HepG2 (cell line): Measurements from ENCODE around the gene ACAP3. TPM values are rescaled to one million over a fixed set of nuclear protein-coding genes. Genes with fewer than 3 reads are reported as not detected.
A peak's percentile ranks its signal among the peaks of the same experiment; 100 is the strongest.

Source experiments
- ARNT2 ChIP-seq: sonication (generic); formaldehyde crosslinking; IDR thresholded peaks from 2 replicates; pipeline ENCODE4 v1.8.0; 2022; ENCODE audit warnings: mild to moderate bottlenecking, low read depth, missing genetic modification reagents, moderate library complexity
- CBX2 ChIP-seq, 2 experiments: fragments of 200-600 bp in 1 of 2; sonication (generic); formaldehyde crosslinking in 1 of 2; IDR thresholded peaks; 2 replicates each; pipeline versions ENCODE4 v1.7.0 to v1.8.1; 2018 to 2022; ENCODE audit warnings: low read depth in 2 of 2, low read length in 1 of 2, mild to moderate bottlenecking in 1 of 2, missing genetic modification reagents in 1 of 2
- MAFG ChIP-seq: sonication (generic); formaldehyde crosslinking; IDR thresholded peaks from 2 replicates; pipeline ENCODE4 v1.5.1; 2020; ENCODE audit warnings: mild to moderate bottlenecking, missing genetic modification reagents
- MBD4 ChIP-seq: IDR thresholded peaks from 2 replicates; pipeline ENCODE4 v1.6.1; 2012; ENCODE audit warnings: low read length, inconsistent platforms, borderline replicate concordance
- MLLT10 ChIP-seq: sonication (generic); formaldehyde crosslinking; IDR thresholded peaks from 2 replicates; pipeline ENCODE4 v1.4.0; 2020; ENCODE audit warnings: missing genetic modification reagents
- POLR2G ChIP-seq: fragments of 200-400 bp; formaldehyde crosslinking; IDR thresholded peaks from 2 replicates; pipeline ENCODE4 v1.6.1; 2018; ENCODE audit warnings: mild to moderate bottlenecking, low read depth, low read length, moderate library complexity
- PPARG ChIP-seq: conservative IDR thresholded peaks from 2 replicates; pipeline ENCODE4 v1.6.1; 2016; ENCODE audit warnings: missing biosample characterization, missing genetic modification reagents
- RFX3 ChIP-seq: IDR thresholded peaks from 2 replicates; pipeline ENCODE4 v1.6.1; 2016; ENCODE audit warnings: missing biosample characterization, missing genetic modification reagents
- SPEN ChIP-seq: sonication (generic); formaldehyde crosslinking; IDR thresholded peaks from 2 replicates; pipeline ENCODE4 v1.5.1; 2020; ENCODE audit warnings: low read depth, mild to moderate bottlenecking, missing genetic modification reagents
- SRF ChIP-seq: IDR thresholded peaks from 2 replicates; pipeline ENCODE4 v1.6.1; 2011; ENCODE audit warnings: mild to moderate bottlenecking, low read depth, low read length, moderate library complexity
- TOE1 ChIP-seq: sonication (generic); formaldehyde crosslinking; IDR thresholded peaks from 2 replicates; pipeline ENCODE4 v1.4.0; 2020; ENCODE audit warnings: mild to moderate bottlenecking, missing genetic modification reagents
- ZNF331 ChIP-seq: sonication (generic); formaldehyde crosslinking; IDR thresholded peaks from 2 replicates; pipeline ENCODE4 v1.4.0; 2020; ENCODE audit warnings: missing genetic modification reagents
- ZNF335 ChIP-seq: sonication (generic); formaldehyde crosslinking; IDR thresholded peaks from 2 replicates; pipeline ENCODE4 v1.4.0; 2020; ENCODE audit warnings: missing genetic modification reagents
- ZNF605 ChIP-seq: sonication (generic); formaldehyde crosslinking; IDR thresholded peaks from 2 replicates; pipeline ENCODE4 v1.8.0; 2022; ENCODE audit warnings: mild to moderate bottlenecking, missing genetic modification reagents
- ZNF766 ChIP-seq: sonication (generic); formaldehyde crosslinking; IDR thresholded peaks from 2 replicates; pipeline ENCODE4 v1.5.0; 2020; ENCODE audit warnings: missing genetic modification reagents, borderline replicate concordance
- ZSCAN9 ChIP-seq: IDR thresholded peaks from 2 replicates; pipeline ENCODE4 v1.6.1; 2016; ENCODE audit warnings: borderline replicate concordance
- ZZZ3 ChIP-seq: sonication (generic); formaldehyde crosslinking; IDR thresholded peaks from 2 replicates; pipeline ENCODE4 v1.4.0; 2020; ENCODE audit warnings: missing genetic modification reagents, mild to moderate bottlenecking, borderline replicate concordance
- polyA plus RNA-seq, 8 experiments: library from polyadenylated mRNA; depleted of rRNA in 3 of 8; stranded (reverse) in 7 of 8; unstranded in 1 of 8; fragments of >200 nt; fragmentation: Illumina TruSeq in 4 of 8; extraction: Trizol in 4 of 8; gene quantifications; 2 replicates each; pipeline versions ENCODE4 v1.2.1 to v1.2.3, GENCODE V29; 2011 to 2016; ENCODE audit warnings: low read depth in 4 of 8, missing spikeins in 1 of 8, mixed read lengths in 1 of 8; ENCODE audit not compliant: insufficient read depth in 1 of 8
- total RNA-seq, 5 experiments: library from RNA; depleted of rRNA; stranded (reverse); fragments of >200 nt; fragmentation: Illumina TruSeq; extraction: Trizol; gene quantifications; 2 replicates each; pipeline ENCODE4 v1.2.3, GENCODE V29; 2016; ENCODE audit warnings: low read depth in 1 of 5
- TF ChIP-seq, protein P1 (sequence below), 2 experiments: fragments of 450-650 bp in 1 of 2; sonication (generic) in 1 of 2; formaldehyde crosslinking; IDR thresholded peaks; 2 replicates each; pipeline versions ENCODE4 v1.5.0 to v1.8.0; 2020 to 2022; ENCODE audit warnings: mild to moderate bottlenecking in 1 of 2, missing genetic modification reagents in 1 of 2
- TF ChIP-seq, protein P2 (sequence below): sonication (generic); formaldehyde crosslinking; IDR thresholded peaks from 2 replicates; pipeline ENCODE4 v1.5.0; 2020; ENCODE audit warnings: mild to moderate bottlenecking, low read depth, missing genetic modification reagents, borderline replicate concordance
- TF ChIP-seq, protein P3 (sequence below): sonication (generic); formaldehyde crosslinking; IDR thresholded peaks from 2 replicates; pipeline ENCODE4 v1.4.0; 2020; ENCODE audit warnings: mild to moderate bottlenecking, missing genetic modification reagents, borderline replicate concordance
- TF ChIP-seq, protein P4 (sequence below): sonication (generic); formaldehyde crosslinking; IDR thresholded peaks from 2 replicates; pipeline ENCODE4 v1.4.0; 2020; ENCODE audit warnings: missing genetic modification reagents
- TF ChIP-seq, protein P5 (sequence below): sonication (generic); formaldehyde crosslinking; IDR thresholded peaks from 2 replicates; pipeline ENCODE4 v1.8.1; 2023; ENCODE audit warnings: mild to moderate bottlenecking, moderate library complexity, missing genetic modification reagents

The ACAP3 gene
- total and polyA plus RNA-seq, 2 of the 13 experiments (the other 11 are each of a cell fraction or from before 2014, with no cell fraction given), result 29.4 to 50.8 TPM

DNA sequence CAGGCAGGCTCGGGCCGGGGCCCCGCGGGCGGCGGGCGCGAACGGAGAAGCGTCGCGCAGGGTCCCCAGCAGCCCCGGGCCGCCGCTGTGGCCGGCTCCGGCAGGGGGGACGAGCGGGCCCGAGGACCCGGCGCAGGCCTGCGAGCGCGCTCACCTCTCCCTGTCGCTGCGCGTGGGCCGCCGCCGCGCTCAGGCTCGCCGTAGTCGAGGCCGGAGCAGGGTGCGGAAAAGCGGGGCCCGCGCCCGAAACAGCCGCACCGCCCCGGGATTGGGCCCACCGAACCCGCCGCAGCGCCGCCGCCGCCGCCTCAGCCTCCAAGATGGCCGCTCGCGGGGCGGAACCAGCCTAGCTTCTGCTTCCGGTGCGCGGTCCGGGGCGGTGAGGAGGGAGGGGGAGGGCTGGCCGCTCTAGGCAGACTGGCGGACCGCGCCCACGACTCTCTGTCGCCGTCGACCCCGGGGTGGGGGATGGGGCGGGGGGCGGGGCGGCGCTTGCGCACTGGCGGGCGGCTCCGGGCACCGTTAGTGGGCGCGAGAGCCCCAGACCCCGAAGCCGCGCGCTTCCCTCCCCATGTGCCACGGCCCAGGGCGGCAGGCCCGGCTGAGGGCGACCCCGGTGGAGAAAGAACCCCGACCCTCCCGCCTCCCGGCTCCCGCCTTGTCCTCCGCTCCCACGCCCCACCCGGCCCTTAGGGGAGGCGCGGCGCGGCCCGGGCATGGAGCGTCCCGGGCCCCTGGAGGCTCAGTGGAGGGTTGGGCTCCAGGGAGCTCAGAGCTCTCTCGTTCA is 34.0 kb downstream of the ACAP3 start, which contains the start of gene UBE2J2 (continued):
- TF ChIP-seq ZNF605 (CRISPR knock-in tag), result no peak
- peak; percentile 77 for TF ChIP-seq POLR2G
- TF ChIP-seq ZNF335 (CRISPR knock-in tag), result no peak
- no peak for TF ChIP-seq MAFG (CRISPR knock-in tag)
- TF ChIP-seq, protein P1, sequence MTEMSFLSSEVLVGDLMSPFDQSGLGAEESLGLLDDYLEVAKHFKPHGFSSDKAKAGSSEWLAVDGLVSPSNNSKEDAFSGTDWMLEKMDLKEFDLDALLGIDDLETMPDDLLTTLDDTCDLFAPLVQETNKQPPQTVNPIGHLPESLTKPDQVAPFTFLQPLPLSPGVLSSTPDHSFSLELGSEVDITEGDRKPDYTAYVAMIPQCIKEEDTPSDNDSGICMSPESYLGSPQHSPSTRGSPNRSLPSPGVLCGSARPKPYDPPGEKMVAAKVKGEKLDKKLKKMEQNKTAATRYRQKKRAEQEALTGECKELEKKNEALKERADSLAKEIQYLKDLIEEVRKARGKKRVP (CRISPR knock-in tag; IDR thresholded peaks at IDR 0.05), result no peak
- TF ChIP-seq, protein P2, sequence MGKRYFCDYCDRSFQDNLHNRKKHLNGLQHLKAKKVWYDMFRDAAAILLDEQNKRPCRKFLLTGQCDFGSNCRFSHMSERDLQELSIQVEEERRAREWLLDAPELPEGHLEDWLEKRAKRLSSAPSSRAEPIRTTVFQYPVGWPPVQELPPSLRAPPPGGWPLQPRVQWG (CRISPR knock-in tag), result no peak
- TF ChIP-seq, protein P3, sequence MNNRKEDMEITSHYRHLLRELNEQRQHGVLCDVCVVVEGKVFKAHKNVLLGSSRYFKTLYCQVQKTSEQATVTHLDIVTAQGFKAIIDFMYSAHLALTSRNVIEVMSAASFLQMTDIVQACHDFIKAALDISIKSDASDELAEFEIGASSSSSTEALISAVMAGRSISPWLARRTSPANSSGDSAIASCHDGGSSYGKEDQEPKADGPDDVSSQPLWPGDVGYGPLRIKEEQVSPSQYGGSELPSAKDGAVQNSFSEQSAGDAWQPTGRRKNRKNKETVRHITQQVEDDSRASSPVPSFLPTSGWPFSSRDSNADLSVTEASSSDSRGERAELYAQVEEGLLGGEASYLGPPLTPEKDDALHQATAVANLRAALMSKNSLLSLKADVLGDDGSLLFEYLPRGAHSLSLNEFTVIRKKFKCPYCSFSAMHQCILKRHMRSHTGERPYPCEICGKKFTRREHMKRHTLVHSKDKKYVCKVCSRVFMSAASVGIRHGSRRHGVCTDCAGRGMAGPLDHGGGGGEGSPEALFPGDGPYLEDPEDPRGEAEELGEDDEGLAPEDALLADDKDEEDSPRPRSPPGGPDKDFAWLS (CRISPR knock-in tag), result 0 out of 2 replicates have a peak, but pooled peaks have one; percentile 52
- peak; percentile 54 for TF ChIP-seq ARNT2 (CRISPR knock-in tag)
- peak; percentile 42; the same call in 1 of the 2 replicates for TF ChIP-seq ZNF331
- no peak for TF ChIP-seq TOE1 (CRISPR knock-in tag)
- no peak for TF ChIP-seq RFX3 (CRISPR knock-in tag)
- TF ChIP-seq, protein P4, sequence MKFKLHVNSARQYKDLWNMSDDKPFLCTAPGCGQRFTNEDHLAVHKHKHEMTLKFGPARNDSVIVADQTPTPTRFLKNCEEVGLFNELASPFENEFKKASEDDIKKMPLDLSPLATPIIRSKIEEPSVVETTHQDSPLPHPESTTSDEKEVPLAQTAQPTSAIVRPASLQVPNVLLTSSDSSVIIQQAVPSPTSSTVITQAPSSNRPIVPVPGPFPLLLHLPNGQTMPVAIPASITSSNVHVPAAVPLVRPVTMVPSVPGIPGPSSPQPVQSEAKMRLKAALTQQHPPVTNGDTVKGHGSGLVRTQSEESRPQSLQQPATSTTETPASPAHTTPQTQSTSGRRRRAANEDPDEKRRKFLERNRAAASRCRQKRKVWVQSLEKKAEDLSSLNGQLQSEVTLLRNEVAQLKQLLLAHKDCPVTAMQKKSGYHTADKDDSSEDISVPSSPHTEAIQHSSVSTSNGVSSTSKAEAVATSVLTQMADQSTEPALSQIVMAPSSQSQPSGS, result no peak
- TF ChIP-seq ZZZ3 (CRISPR knock-in tag), result no peak
- no peak for TF ChIP-seq ZSCAN9
- TF ChIP-seq CBX2 (IDR thresholded peaks at IDR 0.05; ENCODE audit: low read depth, low read length), result no peak
- TF ChIP-seq CBX2 (CRISPR knock-in tag; IDR thresholded peaks at IDR 0.05; ENCODE audit: low read depth), result no peak
- TF ChIP-seq, protein P5, sequence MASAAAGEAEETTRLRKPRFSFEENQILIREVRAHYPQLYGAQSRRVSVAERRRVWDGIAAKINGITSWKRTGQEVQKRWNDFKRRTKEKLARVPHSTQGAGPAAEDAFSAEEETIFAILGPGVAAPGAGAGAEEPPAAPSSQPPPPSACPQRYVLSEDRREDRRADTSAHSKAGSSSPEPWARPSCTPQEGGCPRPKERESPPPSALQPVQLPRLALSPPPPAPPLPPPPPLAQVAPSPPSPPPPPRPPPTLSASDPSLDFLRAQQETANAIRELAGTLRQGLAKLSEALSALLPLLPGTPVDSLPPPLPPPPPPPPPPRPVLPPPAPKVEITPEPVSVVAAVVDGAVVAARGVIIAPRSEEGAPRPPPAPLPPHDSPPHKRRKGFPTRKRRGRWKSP (CRISPR knock-in tag), result 0 out of 2 replicates have a peak, but pooled peaks have one; percentile 57
- no peak for TF ChIP-seq MBD4
- TF ChIP-seq MLLT10 (CRISPR knock-in tag), result no peak
- no peak for TF ChIP-seq PPARG (CRISPR knock-in tag)
- TF ChIP-seq SRF, result no peak
- TF ChIP-seq ZNF766 (CRISPR knock-in tag), result no peak
- peak; percentile 85 for TF ChIP-seq SPEN (CRISPR knock-in tag)
